ENCODE measurements around the gene TASL. TPM values are rescaled to one million over a fixed set of nuclear protein-coding genes. Genes with fewer than 3 reads are reported as not detected.

The TASL gene
- total RNA-seq, 1 experiment from 2014 or later = not detected

DNA sequence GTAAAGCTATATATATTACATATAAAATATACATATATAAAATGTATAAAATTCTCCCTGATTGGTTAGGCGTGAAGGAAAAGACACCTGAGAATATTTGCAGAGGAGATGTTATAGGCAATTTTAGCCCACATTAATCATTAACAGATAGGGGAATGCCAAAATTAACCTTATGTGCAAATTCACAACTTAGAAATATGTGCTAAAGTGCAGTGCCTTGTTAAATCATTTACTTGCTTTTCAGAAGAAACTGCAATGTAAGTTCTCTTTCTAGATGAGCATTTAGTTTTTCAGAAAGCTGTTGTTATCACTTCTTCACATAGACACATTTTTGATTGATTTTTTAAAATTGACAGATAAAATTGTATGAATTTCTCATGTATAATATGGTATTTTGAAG is 5.6 kb downstream of the TASL start:
- Histone ChIP-seq H2BK15ac (ENCODE audit: low read depth, low read length) (no peak overlapping the region), H3T11ph (ENCODE audit: low read length) (no peak overlapping the region), H3K56ac (ENCODE audit: insufficient read length, low read depth, low read length) (no peak overlapping the region), H4K8ac (replicated peaks; ENCODE audit: insufficient read length, low read depth, low read length) (no peak overlapping the region), H2AK5ac (ENCODE audit: insufficient read length, low read length) (no peak overlapping the region), H4K91ac (ENCODE audit: insufficient read length, low read depth, low read length) (no peak overlapping the region), H3K18ac (ENCODE audit: insufficient read length, low read depth, low read length) (no peak overlapping the region), H2BK20ac (ENCODE audit: low read depth, low read length, poor library complexity, severe bottlenecking) (no peak overlapping the region), H2AFZ (ENCODE audit: low read length) (no peak overlapping the region), H3K23ac (ENCODE audit: insufficient read length, low read depth, low read length) (no peak overlapping the region), H3K9ac (ENCODE audit: extremely low read depth, insufficient read length, low read length) (no peak overlapping the region), H3K23me2 (ENCODE audit: insufficient read length, low read depth, low read length, poor library complexity, severe bottlenecking) (no peaks in the 10 kb centered on the region), H3K14ac (ENCODE audit: insufficient read depth, low read length) (no peak overlapping the region), H2BK5ac (ENCODE audit: insufficient read length, low read length) (no peak overlapping the region), H3K4me1 (ENCODE audit: insufficient read depth, low read length) (no peaks in the 10 kb centered on the region), H2BK12ac (ENCODE audit: insufficient read length, low read depth, low read length) (no peak overlapping the region), H2BK120ac (ENCODE audit: low read depth, low read length, poor library complexity, severe bottlenecking) (no peak overlapping the region), H4K5ac (ENCODE audit: insufficient read length, low read depth, low read length) (no peak overlapping the region), H3K79me2 (ENCODE audit: insufficient read depth, low read length) (no peaks in the 10 kb centered on the region), H4K20me1 (ENCODE audit: control insufficient read depth, insufficient read depth, insufficient read length) (no peaks in the 10 kb centered on the region), H3K4me2 (ENCODE audit: insufficient read depth, insufficient read length, low read length) (no peak overlapping the region), H3K27ac (ENCODE audit: insufficient read length, low read depth, low read length) (no peak overlapping the region), H3K27me3 (ENCODE audit: insufficient read depth, low read length) (no peaks in the 10 kb centered on the region), H3K79me1 (ENCODE audit: insufficient read depth, low read depth, low read length, poor library complexity, severe bottlenecking) (no peaks in the 10 kb centered on the region), H3K9me3 (ENCODE audit: control insufficient read depth, low read depth, low read length) (no peaks in the 10 kb centered on the region), H3K4ac (ENCODE audit: low read depth, low read length) (no peak overlapping the region)
- DNase-seq = no peak
- H3K36me3 Mint-ChIP-seq (ENCODE audit: insufficient read depth in 1 of 3, low read depth in 3 of 3) = no peaks in the 10 kb centered on the region; a peak in 1 of 7 replicates
- TF ChIP-seq, protein P1, sequence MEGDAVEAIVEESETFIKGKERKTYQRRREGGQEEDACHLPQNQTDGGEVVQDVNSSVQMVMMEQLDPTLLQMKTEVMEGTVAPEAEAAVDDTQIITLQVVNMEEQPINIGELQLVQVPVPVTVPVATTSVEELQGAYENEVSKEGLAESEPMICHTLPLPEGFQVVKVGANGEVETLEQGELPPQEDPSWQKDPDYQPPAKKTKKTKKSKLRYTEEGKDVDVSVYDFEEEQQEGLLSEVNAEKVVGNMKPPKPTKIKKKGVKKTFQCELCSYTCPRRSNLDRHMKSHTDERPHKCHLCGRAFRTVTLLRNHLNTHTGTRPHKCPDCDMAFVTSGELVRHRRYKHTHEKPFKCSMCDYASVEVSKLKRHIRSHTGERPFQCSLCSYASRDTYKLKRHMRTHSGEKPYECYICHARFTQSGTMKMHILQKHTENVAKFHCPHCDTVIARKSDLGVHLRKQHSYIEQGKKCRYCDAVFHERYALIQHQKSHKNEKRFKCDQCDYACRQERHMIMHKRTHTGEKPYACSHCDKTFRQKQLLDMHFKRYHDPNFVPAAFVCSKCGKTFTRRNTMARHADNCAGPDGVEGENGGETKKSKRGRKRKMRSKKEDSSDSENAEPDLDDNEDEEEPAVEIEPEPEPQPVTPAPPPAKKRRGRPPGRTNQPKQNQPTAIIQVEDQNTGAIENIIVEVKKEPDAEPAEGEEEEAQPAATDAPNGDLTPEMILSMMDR (conservative IDR thresholded peaks at IDR 0.05) = no peak
- H3K9me3 Mint-ChIP-seq = peaks cover 3 to 47% of the 10 kb centered on the region in 2 experiments; a peak in 4 of 5 replicates
- no peak overlapping the region for H3K4me3 Mint-ChIP-seq
- no peak overlapping the region for H3K27ac Mint-ChIP-seq
- WGBS (ENCODE audit: extremely low coverage, insufficient read length, low lambda C conversion rate) = no CpG with 5 or more reads among the region's 1 CpG
- no peaks in the 10 kb centered on the region for H3K4me1 Mint-ChIP-seq
- H3K27me3 Mint-ChIP-seq (ENCODE audit: low read depth) = no peaks in the 10 kb centered on the region
